ENCODE data around the gene GNG4. TPM values are rescaled to one million over a fixed set of nuclear protein-coding genes. Genes with fewer than 3 reads are reported as not detected.

GNG4 gene
- total and polyA plus RNA-seq, 2 experiments from 2014 or later, result 4.8 to 11.8 TPM

DNA sequence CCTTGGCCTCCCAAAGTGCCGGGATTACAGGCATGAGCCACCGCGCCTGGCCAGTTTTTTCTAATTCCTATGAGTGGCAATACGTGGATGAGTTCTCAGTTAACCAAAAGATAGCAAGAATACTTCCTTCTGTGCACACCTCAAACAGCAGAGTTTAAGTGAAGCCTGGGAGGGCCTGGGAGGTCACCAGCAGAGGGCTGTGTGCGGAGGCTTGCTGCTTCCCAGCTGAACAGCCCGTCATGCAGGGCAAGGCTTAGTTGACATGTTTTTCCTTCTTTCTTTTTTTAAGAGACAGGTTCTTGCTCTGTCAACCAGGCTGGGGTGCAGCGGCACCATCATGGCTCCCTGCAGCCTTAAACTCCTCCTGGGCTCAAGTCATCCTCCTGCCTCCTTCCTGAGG is 17.8 kb downstream of the GNG4 start:
- DNase-seq (ENCODE audit: low spot score), result no peak
- no peak overlapping the region for H3K4me3 ChIP-seq
- WGBS (ENCODE audit: low lambda C conversion rate, missing lambda C conversion rate), result 90% methylated on average over 7 of the region's 7 CpGs
- H3K9me3 ChIP-seq (ENCODE audit: low read depth), result no peaks in the 10 kb centered on the region
- no peaks in the 10 kb centered on the region for H3K9me2 ChIP-seq (replicated peaks; ENCODE audit: insufficient read depth)
- no peaks in the 10 kb centered on the region for H3K27me3 ChIP-seq
- TF ChIP-seq EZH2 (IDR thresholded peaks at IDR 0.05; ENCODE audit: borderline replicate concordance) (no peak), EZH2phosphoT487 (IDR thresholded peaks at IDR 0.05; ENCODE audit: low read depth, severe bottlenecking, unreplicated experiment) (no peak)
- TF ChIP-seq, protein P1, sequence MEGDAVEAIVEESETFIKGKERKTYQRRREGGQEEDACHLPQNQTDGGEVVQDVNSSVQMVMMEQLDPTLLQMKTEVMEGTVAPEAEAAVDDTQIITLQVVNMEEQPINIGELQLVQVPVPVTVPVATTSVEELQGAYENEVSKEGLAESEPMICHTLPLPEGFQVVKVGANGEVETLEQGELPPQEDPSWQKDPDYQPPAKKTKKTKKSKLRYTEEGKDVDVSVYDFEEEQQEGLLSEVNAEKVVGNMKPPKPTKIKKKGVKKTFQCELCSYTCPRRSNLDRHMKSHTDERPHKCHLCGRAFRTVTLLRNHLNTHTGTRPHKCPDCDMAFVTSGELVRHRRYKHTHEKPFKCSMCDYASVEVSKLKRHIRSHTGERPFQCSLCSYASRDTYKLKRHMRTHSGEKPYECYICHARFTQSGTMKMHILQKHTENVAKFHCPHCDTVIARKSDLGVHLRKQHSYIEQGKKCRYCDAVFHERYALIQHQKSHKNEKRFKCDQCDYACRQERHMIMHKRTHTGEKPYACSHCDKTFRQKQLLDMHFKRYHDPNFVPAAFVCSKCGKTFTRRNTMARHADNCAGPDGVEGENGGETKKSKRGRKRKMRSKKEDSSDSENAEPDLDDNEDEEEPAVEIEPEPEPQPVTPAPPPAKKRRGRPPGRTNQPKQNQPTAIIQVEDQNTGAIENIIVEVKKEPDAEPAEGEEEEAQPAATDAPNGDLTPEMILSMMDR (IDR thresholded peaks at IDR 0.05; ENCODE audit: poor library complexity), result no peak
- no peaks in the 10 kb centered on the region for H3K79me2 ChIP-seq
- H3K36me3 ChIP-seq (replicated peaks; ENCODE audit: insufficient read depth, low read depth), result no peaks in the 10 kb centered on the region
- H2AFZ ChIP-seq, result no peak overlapping the region
- H3K4me1 ChIP-seq (ENCODE audit: insufficient read depth), result no peaks in the 10 kb centered on the region
- H4K20me1 ChIP-seq (ENCODE audit: insufficient read depth, poor library complexity, severe bottlenecking), result no peaks in the 10 kb centered on the region
- H3K4me2 ChIP-seq, result no peak overlapping the region
- no peak overlapping the region for H3K27ac ChIP-seq

DNA sequence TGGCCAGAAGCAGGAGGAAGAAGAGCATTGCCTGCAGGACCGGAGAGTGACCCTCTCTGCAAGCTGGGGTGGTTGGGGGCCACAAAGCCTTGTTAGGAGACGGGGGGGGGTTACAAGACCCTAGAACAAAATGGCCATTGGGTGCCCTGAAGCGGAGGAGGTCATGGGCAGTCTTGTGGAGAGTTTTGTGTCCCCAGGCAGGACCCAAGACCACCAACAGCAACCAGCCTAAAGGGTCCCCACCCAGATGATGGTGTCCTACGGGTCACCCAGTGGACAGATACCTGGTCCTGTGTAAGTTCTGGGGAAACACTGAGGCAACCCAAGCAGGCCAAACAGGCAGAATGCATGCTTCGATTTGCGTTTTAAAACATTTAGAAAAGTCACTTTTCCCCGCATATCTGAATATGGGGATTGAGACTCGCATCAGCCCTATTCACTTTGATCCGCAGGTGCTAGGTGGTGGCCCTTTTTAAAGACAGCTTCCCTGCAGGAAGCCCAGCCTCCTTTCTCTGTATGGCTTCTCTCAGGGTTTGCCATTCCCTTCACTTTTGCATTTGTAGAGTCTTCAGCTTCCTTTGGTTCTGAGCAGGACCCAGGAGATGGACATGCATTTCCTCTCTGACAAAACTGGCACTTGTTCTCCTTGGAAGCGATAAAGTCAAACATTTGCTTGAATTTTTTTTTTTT is 21.1 kb downstream of the GNG4 start:
- 89% methylated on average over 9 of the region's 10 CpGs for whole genome bisulfite sequencing (ENCODE audit: low lambda C conversion rate, missing lambda C conversion rate)
- Histone ChIP-seq H3K9me2 (replicated peaks; ENCODE audit: insufficient read depth) (no peaks in the 10 kb centered on the region), H3K4me2 (no peak overlapping the region), H3K36me3 (replicated peaks; ENCODE audit: insufficient read depth, low read depth) (no peaks in the 10 kb centered on the region), H4K20me1 (ENCODE audit: insufficient read depth, poor library complexity, severe bottlenecking) (no peaks in the 10 kb centered on the region), H3K4me1 (ENCODE audit: insufficient read depth) (peaks cover under 1% of the 10 kb centered on the region), H3K79me2 (no peaks in the 10 kb centered on the region), H3K27ac (no peak overlapping the region), H3K4me3 (no peak overlapping the region), H3K9me3 (ENCODE audit: low read depth) (no peaks in the 10 kb centered on the region), H3K27me3 (no peaks in the 10 kb centered on the region), H2AFZ (no peak overlapping the region)
- TF ChIP-seq, protein P1 (IDR thresholded peaks at IDR 0.05; ENCODE audit: poor library complexity), result no peak
- no peak for TF ChIP-seq EZH2phosphoT487 (IDR thresholded peaks at IDR 0.05; ENCODE audit: low read depth, severe bottlenecking, unreplicated experiment)
- TF ChIP-seq EZH2 (IDR thresholded peaks at IDR 0.05; ENCODE audit: borderline replicate concordance), result no peak
- DNase-seq (ENCODE audit: low spot score), result no peak

DNA sequence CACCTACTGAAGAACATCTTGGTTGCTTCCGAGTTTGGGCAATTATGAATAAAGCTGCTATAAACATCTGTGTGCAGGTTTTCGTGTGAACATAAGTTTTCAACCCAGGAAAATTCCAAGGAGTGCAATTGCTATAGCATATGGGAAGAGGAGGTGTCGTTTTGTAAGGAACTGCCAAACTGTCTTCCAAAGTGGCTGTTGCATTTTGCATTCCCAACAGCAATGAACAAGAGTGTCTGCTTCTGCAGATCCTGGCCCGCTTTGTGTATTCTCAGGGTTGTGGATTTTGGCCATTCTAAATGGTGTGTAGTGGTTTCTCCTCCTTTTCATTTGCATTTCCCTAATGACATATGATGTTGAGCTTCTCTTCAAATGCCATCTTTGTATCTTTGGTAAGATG is 23.8 kb downstream of the GNG4 start:
- no peak overlapping the region for H3K4me3 ChIP-seq
- H3K79me2 ChIP-seq, result no peaks in the 10 kb centered on the region
- H3K4me2 ChIP-seq, result no peak overlapping the region
- DNase-seq (ENCODE audit: low spot score), result no peak
- no peaks in the 10 kb centered on the region for H3K36me3 ChIP-seq (replicated peaks; ENCODE audit: insufficient read depth, low read depth)
- no peaks in the 10 kb centered on the region for H4K20me1 ChIP-seq (ENCODE audit: insufficient read depth, poor library complexity, severe bottlenecking)
- H2AFZ ChIP-seq, result no peak overlapping the region
- TF ChIP-seq EZH2phosphoT487 (IDR thresholded peaks at IDR 0.05; ENCODE audit: low read depth, severe bottlenecking, unreplicated experiment), result no peak
- no peak for TF ChIP-seq EZH2 (IDR thresholded peaks at IDR 0.05; ENCODE audit: borderline replicate concordance)
- TF ChIP-seq, protein P1 (IDR thresholded peaks at IDR 0.05; ENCODE audit: poor library complexity), result no peak
- 93% methylated on average over 4 of the region's 4 CpGs for WGBS (ENCODE audit: low lambda C conversion rate, missing lambda C conversion rate)
- H3K4me1 ChIP-seq (ENCODE audit: insufficient read depth), result peaks cover 6% of the 10 kb centered on the region
- no peaks in the 10 kb centered on the region for H3K27me3 ChIP-seq
- no peak overlapping the region for H3K27ac ChIP-seq
- no peaks in the 10 kb centered on the region for H3K9me2 ChIP-seq (replicated peaks; ENCODE audit: insufficient read depth)
- H3K9me3 ChIP-seq (ENCODE audit: low read depth), result no peaks in the 10 kb centered on the region
